ENCODE measurements around the gene CAMK4.

- TF ChIP-seq CTCF (IDR thresholded peaks at IDR 0.05) (no peak), EZH2phosphoT487 (IDR thresholded peaks at IDR 0.05) (no peak), EZH2 (IDR thresholded peaks at IDR 0.05) (no peak)
Observed at GRCh38 chr5:111311666-111312065, 87.5 kb downstream of the CAMK4 start.
